Inflammatory macrophage treated with lipopolysaccharide for 1 hour (primary cell): ENCODE data around the gene FRS2.

Experiments used
- DNase-seq, 2 donors: peaks; one replicate each; pipeline ENCODE4 v3.0.0-alpha.2; 2020 to 2022

Gene FRS2

DNA sequence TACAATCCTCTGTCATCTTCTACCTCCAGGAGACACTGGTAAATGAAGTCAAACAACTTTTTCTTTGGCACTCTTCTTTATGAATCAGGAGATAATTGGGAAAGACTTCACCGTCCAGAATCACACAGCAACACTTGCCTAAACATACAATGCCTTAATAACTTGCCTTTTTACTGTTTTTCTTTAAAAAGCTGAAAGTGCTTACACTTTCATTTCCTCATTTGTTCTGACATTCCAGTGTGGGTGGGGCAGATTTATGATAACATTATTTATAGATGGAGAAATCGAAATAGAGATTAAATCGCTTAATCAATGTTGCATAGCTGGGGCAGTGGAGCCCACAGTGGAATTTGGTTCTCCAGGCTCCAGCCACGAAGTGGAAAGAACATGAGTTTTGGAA lies 2.8 kb upstream of the FRS2 start:
- DNase-seq, result peak; percentile 36 to 46

GRCh38 chr12:69468237-69469026 lies 1.8 kb upstream of the FRS2 start:
- no peak for DNase-seq

GRCh38 chr12:69469854-69470188 lies 367 bp upstream of the FRS2 start:
- no peak for DNase-seq

- no peak for DNase-seq
These were observed 865 bp downstream of the FRS2 start for GRCh38 chr12:69471076-69471430.

- no peak for DNase-seq
These were observed 1.6 kb downstream of the FRS2 start for GRCh38 chr12:69471667-69472385.

DNA sequence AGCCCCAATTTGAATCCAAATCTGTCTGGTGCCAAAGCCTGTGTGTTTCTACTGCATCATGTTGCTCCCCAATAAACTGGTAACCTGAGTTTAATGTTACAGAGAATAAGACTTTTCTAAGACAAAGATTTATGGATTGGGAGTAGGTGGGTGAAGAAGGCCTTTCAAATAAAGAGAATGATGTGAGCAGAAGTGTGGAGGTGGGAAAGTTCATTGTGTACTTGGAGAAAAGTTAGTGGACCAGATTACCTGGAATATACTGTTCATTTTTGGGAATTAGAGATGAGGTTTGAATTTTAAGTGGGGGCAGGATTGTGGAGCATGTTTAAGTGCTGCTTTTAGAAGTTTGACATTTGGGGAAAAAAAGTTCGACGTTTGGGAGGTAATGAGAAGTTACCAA lies 3.1 kb downstream of the FRS2 start:
- no peak for DNase-seq

- no peak for DNase-seq
These were observed 4.3 kb downstream of the FRS2 start for GRCh38 chr12:69474456-69474855.

DNA sequence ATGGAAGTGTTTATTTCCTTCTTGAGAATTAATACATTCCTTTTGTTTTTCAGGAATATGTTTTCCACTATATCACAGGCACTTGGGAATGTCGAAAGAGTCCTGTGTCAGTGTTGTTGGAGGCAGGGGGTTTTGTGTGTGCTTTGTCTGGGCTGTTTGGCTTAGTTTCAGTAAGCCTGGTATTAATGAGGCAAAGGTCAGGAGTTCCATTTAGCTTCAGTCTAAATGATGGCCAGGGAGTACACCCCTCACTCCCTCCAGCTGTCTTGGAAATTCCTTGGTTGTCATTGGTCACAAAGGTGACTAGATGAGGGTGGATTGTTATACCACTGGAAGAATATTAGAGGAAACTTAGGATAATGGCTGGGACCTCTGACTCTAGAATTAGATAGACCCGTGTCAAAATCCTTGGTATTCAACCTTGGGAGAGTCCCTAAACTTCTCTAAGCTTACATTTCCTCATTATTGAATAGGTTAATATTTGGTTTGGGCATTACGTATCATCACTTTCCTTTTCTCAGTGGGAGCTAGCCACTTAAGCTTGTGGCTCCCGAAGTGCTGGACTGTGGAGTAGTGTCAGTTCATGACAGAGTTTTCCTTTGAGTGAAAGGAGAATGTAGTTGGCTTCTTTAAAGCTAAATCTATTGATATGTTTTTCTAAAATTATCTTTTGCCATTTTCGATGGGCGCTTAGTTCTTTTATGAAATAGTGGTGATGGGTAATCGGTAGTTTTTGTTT lies 5.2 kb downstream of the FRS2 start:
- peak in 1 of 2 donors; percentile 14 for DNase-seq

DNA sequence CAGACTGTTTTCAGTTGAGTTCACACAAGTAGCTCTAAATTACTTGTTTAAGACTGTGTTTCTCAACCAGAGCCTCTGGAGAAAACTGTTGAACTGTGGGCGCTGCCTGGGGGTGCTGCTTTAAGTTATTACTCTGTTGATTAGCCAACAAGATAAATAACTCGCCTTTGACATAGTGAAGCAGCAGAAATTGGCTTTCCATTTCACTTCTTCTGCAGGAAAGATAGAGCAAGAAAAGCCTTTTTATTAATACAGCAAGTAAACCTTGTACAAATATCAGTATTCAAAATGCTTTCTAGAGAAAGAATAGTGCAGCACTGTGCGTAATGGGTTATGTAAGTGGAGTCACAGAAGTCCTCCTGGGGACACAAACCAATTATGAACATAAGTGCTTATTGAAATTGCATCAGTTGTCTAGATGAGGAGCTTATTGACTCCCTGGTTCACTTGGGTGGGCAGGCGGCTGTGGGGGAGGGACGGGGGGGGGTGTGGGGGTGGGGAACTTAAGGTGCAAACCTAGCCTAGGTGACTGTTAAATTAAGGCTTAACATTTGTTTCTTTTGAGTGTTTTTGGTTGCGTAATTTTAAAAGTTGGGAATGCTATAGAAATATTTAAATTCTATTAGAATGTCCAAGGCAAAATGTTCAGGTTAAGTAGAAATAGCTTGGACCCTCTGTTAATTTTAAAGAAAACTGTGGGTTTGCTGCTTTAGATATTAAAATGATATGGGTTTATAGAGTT lies 6.3 kb downstream of the FRS2 start:
- no peak for DNase-seq

DNA sequence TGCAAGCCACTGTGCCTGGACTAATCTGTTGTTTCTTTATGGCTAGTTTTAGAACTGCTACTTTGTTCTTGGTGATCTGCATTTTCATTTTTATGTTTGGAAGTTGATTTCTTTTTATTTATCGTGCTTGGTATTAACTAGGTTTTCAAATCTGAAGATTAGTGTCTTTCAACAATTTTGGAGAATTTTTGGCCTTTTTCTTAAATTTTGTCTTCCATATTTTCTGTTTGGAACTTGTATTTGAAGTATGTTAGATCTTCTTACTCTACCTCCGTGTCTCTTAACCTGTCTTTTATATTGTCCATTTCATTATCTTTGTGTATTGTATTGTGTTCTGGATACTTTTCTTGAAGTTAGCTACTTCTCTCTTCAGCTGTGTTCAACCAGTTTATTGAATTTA lies 9.5 kb downstream of the FRS2 start:
- DNase-seq, result no peak

DNA sequence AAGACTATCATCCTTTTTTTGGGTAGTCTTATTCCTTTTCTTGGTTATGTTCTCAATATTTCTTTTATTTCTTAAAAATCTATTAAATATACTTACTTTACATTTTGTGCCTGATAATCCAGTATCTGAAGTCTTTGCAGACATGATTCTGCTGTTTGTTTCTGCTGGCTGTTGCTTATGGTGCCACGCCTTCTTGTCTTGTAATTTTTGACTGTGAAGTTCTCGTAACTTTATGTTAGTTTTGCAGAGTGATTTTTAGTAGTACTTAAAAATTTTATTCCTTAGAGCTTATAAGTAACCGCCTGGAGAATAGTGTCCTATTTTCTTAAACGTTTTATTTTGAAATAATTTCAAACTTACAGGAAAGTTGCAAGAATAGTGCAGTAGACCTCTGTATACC lies 10.5 kb downstream of the FRS2 start:
- no peak for DNase-seq

GRCh38 chr12:69481133-69481532 lies 10.9 kb downstream of the FRS2 start:
- no peak for DNase-seq

- DNase-seq, result no peak
These were observed 13.5 kb downstream of the FRS2 start for GRCh38 chr12:69483700-69484099.

DNA sequence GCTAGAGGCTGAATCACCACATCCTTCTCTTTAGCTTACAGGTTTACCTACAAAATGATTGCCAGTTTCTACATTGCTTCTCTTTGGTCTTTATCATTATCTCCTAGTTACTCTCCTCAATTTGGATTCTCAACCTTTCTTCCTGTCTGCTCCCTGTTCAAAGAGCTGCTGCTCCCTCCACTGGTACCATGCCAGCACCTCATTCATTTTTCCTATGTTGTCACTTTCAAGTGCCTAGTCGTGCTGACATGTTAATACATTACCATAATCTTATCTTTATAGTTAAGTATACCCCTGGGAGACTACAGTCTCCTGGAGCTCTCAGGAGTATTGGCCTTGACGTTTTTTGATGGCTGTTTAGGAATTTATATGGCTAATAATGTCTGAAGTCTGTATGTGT lies 14.2 kb downstream of the FRS2 start:
- DNase-seq, result no peak

GRCh38 chr12:69490920-69491643 lies 20.9 kb downstream of the FRS2 start:
- no peak for DNase-seq

DNA sequence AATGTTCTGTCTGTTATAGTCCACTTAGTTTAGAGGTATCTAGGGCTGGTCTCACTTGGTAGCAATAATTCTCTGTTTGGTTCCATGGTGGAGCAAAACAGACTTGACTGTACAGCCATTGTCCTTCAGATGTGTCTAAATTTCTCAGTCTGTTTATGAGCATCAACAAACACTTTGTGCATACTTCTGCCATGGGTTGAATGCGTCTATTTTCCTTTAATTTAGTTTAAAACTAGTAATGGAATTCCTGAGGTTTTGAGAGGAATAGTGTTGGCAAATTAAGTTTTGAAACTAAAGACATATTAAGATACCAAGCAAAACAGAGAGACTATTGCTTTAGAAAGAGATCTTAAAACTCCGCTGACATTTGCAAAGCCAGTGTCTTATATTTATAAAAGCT lies 22.6 kb downstream of the FRS2 start:
- DNase-seq, result no peak

- no peak for DNase-seq
These were observed 24.9 kb downstream of the FRS2 start for GRCh38 chr12:69495071-69495470.

DNA sequence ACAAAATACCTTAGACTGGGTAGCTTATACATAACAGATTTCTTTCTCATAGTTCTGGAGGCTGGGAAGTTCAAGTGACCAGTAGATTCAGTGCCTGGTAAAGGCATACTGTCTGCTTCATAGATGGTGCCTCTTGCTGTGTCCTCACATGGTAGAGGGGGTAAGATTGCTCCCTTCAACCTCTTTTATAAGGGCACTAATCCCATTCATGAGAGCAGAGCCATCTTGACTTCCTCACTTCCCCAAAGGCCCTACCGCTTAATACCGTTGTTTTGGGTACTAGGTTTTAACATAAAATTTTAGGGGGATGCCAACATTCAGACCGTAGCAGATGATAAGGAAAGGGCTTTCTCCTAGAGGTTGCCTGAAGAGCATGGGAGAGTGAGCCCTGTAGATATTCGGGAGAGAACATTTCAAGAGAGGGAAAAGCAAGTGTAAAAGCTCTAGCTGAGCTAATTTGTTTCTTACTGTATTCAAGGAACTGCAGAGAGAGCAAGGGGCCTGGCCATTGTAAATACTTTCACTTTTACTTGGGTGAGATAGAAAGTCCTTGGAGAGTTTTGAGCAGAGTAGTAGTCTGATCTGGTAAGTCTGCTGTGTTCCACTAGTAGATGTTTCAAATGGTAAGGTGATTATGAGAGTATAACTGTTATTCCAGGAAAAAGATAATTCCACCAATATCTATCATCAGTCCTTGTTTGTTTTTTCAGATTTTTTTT lies 27.3 kb downstream of the FRS2 start:
- peak; percentile 24 to 28 for DNase-seq

DNA sequence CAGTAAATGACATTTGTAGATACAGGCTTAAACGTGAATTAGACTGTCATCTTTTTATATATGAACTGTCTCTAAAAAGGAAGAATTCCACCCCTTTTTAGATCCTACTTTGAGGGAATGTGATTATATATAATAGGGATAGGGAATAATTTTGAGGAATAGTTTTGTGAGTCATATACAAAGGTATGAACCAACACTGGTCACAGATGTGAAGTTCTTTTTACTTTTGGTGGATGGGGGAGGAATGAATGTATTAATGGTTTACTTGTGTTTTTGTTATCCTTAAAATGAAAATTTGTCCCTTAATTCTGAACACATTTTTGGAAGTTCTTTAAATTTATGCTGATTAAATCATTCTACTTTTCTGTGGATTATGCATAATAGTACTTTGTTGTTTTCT lies 30.4 kb downstream of the FRS2 start:
- no peak for DNase-seq

GRCh38 chr12:69501154-69501895 lies 31.1 kb downstream of the FRS2 start:
- DNase-seq, result no peak
